22Rv1 (cell line): ENCODE measurements around the gene LPIN3.

Source experiments
- H3K27ac ChIP-seq: fragments of 450-650 bp; 2 replicates; pipeline ENCODE4 v1.5.1; 2017
- ZFX ChIP-seq: fragments of 450-650 bp; IDR thresholded peaks from 2 replicates; pipeline ENCODE4 v1.6.1; 2017; ENCODE audit warnings: antibody characterized with exemption, borderline replicate concordance
- TF ChIP-seq, protein P1 (sequence below): fragments of 450-650 bp; IDR thresholded peaks from 2 replicates; pipeline ENCODE4 v1.5.1; 2017; ENCODE audit warnings: mild to moderate bottlenecking

The LPIN3 gene

DNA sequence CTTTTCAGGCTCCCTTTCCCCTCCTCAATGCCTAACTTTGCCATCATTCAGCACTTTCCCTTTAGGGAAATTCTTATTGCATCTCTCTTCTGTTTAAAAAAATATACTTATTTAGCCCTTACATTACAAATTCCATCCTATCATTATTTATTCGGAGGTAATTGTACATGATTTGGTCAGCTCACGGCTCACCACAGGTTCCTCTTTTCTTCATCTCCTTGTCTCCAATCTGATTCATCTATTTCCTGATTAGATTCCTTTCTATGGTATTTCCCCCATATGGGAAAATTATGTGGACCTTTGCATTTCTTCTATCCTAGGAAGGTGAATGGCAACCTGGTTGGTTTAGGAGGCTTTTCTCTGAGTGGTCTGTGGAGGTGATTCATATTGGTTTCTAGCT is 38.9 kb downstream of the LPIN3 start:
- TF ChIP-seq, protein P1, sequence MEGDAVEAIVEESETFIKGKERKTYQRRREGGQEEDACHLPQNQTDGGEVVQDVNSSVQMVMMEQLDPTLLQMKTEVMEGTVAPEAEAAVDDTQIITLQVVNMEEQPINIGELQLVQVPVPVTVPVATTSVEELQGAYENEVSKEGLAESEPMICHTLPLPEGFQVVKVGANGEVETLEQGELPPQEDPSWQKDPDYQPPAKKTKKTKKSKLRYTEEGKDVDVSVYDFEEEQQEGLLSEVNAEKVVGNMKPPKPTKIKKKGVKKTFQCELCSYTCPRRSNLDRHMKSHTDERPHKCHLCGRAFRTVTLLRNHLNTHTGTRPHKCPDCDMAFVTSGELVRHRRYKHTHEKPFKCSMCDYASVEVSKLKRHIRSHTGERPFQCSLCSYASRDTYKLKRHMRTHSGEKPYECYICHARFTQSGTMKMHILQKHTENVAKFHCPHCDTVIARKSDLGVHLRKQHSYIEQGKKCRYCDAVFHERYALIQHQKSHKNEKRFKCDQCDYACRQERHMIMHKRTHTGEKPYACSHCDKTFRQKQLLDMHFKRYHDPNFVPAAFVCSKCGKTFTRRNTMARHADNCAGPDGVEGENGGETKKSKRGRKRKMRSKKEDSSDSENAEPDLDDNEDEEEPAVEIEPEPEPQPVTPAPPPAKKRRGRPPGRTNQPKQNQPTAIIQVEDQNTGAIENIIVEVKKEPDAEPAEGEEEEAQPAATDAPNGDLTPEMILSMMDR = no peak
- no peak for TF ChIP-seq ZFX
- no peak overlapping the region for H3K27ac ChIP-seq

DNA sequence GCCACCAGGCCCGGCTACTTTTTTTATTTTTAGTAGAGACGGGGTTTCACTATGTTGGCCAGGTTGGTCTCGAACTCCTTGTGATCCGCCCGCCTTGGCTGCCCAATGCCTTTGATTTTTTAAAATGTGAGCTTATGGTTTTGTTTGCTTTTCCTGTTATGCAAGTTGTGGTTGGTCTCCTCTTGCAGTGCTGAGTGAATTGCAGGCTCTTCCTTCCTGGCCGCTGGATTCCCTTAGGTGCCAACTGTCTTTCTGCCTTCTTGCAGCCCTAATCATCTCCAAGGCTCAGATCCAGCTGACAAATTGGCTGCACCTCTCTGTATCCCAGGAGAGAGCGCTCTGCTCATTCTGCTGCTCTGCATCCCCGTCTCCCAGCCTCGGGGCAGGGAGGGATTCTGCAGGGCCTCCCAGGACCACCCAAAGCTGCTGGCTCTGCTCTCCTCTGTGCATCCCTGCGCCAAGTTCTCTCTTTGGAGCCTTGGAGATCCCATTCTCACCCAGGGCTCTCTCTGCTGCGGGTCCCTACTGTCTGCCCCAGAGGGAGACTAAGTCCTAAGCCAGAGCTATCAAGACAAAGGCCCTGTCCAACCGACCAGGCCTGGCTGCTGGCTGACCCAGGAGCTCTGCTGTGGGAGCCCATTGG is 40.1 kb downstream of the LPIN3 start:
- H3K27ac ChIP-seq = no peak overlapping the region
- TF ChIP-seq, protein P1 = no peak
- no peak for TF ChIP-seq ZFX

DNA sequence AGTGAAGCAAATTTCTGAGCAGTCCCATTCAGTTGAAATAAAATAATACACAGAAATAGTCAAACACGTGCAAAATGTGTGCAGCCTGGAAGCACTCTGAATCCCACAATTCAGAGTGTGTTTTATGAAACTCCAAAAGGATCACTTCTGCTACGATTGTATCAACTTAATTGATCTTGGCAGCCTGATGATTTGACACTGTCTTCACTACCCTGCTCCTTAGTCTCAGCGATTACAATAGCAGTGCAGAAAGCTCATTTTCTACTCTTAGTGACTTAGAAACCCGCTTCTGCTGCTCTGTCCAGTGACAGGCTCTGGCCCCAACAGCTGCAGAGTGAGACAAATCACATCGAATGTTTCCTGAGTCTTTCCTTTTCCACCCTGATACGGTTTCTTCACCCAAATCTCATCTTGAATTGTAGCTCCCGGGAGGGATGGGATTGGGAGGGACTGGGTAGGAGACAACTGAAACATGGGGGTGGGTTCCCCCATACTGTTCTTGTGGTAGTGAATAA is 42.2 kb downstream of the LPIN3 start:
- TF ChIP-seq ZFX = no peak
- TF ChIP-seq, protein P1 = no peak

DNA sequence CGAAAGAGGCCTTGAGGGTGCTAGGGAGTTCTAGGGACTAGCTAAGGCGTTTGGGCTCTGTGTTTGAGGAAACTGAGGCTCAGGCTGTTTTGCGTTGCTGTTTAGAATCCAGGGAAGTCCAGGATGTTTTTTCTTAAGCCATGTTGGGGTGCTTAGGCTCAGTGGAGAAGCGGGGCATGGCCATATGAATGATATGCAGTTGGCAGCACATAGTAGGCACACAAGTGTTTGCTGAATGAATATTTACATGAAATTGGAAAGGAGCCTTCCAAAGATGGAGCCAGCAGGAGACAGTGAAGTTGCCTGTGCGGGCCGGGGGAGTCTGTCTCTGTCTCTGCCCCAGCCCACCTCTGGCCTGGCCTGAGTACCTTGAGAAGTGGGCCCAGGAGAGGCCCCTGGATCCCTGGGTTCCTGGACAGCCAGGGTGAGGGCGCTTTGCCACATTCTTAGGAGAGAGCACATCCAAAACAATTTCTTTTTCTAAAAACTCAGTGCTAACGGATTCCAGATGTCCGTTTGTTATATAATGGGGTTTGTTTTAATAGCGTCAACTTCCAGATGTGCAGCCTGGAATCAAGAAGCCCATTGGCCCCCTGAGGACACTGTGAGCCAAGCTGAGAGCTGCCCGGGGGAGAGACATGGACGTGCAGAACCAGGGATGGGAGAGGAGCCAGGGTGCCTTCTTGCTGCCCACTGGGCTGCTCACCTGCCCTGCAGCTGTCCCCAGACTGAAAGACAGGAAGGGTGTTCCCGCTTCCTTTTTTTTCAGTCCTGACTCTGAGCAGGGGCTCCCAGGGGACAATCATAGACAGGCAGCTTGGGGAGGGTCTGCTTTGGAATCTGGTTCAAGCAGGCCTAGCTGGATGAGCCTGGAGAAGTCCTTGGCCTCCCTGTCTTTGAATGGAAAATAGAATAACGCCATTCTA is 46.1 kb downstream of the LPIN3 start:
- TF ChIP-seq, protein P1 = no peak
- no peak for TF ChIP-seq ZFX
- H3K27ac ChIP-seq = no peak overlapping the region

More for the DNA sequence above, 42.2 kb downstream of the LPIN3 start:
- H3K27ac ChIP-seq = no peak overlapping the region

DNA sequence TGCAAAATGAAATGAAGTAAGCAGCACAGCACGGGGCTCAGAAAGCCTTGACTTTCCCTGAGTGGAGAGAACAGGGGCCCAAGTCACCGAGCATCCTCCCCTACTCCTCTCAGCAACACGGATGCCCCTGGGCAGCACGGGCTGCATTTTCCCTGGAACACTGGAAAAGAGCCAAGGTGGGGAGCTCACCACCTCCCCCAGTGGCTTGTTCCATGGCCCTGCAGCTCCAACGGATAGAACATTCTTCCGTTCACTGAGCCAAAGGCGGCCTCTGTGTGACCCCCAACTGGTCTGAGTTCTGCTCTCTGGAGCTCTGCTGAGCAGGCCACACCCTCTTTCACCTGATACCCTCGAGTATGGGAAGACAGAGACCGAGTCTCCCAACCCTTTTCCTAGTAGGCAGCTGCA is 46.8 kb downstream of the LPIN3 start:
- no peak overlapping the region for H3K27ac ChIP-seq

DNA sequence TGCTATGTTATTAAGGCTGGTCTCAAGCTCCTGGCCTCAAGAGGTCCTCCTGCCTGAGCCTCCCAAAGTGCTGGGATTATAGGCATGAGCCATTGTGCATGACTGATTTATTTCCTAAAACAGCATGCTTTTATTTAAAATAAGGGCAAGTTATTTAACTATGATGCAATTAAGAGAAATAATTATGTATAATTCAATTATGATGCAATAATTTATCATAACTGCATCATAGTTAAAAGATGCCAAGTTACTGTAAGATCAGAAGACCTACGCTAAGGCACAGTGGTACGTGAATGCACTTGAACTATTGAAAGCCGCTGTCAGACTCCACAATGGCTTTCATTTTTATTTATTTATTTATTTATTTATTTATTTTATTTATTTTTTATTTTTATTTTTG is 50.3 kb downstream of the LPIN3 start:
- H3K27ac ChIP-seq = no peak overlapping the region
- TF ChIP-seq ZFX = no peak
- TF ChIP-seq, protein P1 = no peak

More for the DNA sequence above, 46.8 kb downstream of the LPIN3 start:
- TF ChIP-seq, protein P1 = no peak
- TF ChIP-seq ZFX = no peak
